Measurements from ENCODE around the gene STAG3. TPM values are rescaled to one million over a fixed set of nuclear protein-coding genes. Genes with fewer than 3 reads are reported as not detected.
"Not testable (repeated sequence)": the region's sequence is repeated elsewhere in the genome, so short reads cannot be mapped to it uniquely, and the experiment has no call there.

The STAG3 gene
- total and polyA plus RNA-seq, 2 of the 8 experiments (the other 6 are each of a cell fraction or from before 2014, with no cell fraction given): 1.3 to 3.3 TPM

DNA sequence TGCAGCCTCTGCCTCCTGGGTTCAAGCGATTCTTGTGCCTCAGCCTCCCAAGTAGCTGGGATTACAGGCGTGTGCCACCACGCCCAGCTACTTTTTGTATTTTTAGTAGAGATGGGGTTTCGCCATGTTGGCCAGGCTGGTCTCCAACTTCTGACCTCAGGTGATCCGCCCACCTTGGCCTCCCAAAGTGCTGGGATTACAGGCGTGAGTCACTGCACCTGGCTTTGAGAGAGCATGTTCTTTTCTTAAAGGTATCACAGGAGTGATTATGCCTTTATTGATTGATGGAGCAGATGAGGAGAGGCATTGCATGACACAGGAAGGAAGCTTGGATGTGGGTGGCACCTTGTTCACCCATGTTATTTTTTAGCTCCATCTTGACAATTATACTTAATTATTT is 5.4 kb downstream of the STAG3 start:
- H2BK20ac ChIP-seq (ENCODE audit: low read length); H3K23ac ChIP-seq (ENCODE audit: insufficient read length); H2AK5ac ChIP-seq (ENCODE audit: low read depth, low read length); H2BK12ac ChIP-seq (ENCODE audit: low read depth, low read length); H3K79me1 ChIP-seq (ENCODE audit: low read depth, low read length); H4K5ac ChIP-seq (ENCODE audit: insufficient read length, low read depth, low read length); H4K20me1 ChIP-seq (replicated peaks in 1 of 2; ENCODE audit: control insufficient read depth in 1 of 2, insufficient read depth in 2 of 2, low read length in 2 of 2); H2AFZ ChIP-seq (ENCODE audit: low read length); H2BK5ac ChIP-seq (ENCODE audit: low read depth, low read length); H4K8ac ChIP-seq (ENCODE audit: extremely low read depth, insufficient read depth, low read length); H3K14ac ChIP-seq (ENCODE audit: insufficient read length); H4K91ac ChIP-seq (replicated peaks; ENCODE audit: insufficient read length, low read length); FAIRE-seq; H2BK15ac ChIP-seq (ENCODE audit: low read length); H3K9me3 ChIP-seq (ENCODE audit: insufficient read depth in 2 of 2, low read depth in 1 of 2, low read length in 1 of 2); H3K4me2 ChIP-seq (ENCODE audit: insufficient read depth in 1 of 2, low read depth in 2 of 2, low read length in 2 of 2); H3K56ac ChIP-seq (replicated peaks; ENCODE audit: insufficient read length, low read depth, low read length); H3K27me3 ChIP-seq (replicated peaks in 1 of 4; ENCODE audit: control insufficient read depth in 3 of 4, extremely low read depth in 1 of 4, insufficient read depth in 3 of 4, low read length in 3 of 4); H3K4me1 ChIP-seq (replicated peaks in 1 of 4; ENCODE audit: control insufficient read depth in 3 of 4, insufficient read depth in 4 of 4, low read length in 3 of 4); H3K36me3 ChIP-seq (ENCODE audit: control insufficient read depth in 2 of 4, insufficient read depth in 4 of 4, low read length in 3 of 4); H2BK120ac ChIP-seq (replicated peaks; ENCODE audit: low read depth, low read length); H3K4me3 ChIP-seq (ENCODE audit: extremely low read depth in 1 of 4, insufficient read depth in 2 of 4, low read depth in 3 of 4, low read length in 4 of 4); H3K9ac ChIP-seq (replicated peaks in 1 of 4; ENCODE audit: extremely low read depth in 1 of 4, low read depth in 3 of 4, low read length in 3 of 4); H3K27ac ChIP-seq (ENCODE audit: low read depth, low read length); H3K4ac ChIP-seq (replicated peaks; ENCODE audit: insufficient read length, low read depth, low read length); H3K23me2 ChIP-seq (ENCODE audit: low read depth, low read length); H3K18ac ChIP-seq (ENCODE audit: extremely low read depth, low read length); DNase-seq (ENCODE audit: low read depth in 1 of 2, low spot score in 2 of 2); H3K79me2 ChIP-seq (ENCODE audit: control insufficient read depth in 1 of 2, insufficient read depth in 2 of 2, low read length in 2 of 2): not testable (repeated sequence)
- ChIA-PET POLR2A (ENCODE audit: partially characterized antibody) (interaction anchor here (4.6 kb wide), 1 partner anchor 11 kb away, joined by 10 read pairs; no protein-coding TSS in a partner anchor), CTCF (ENCODE audit: partially characterized antibody) (interaction anchor here (1.2 to 2.3 kb wide), 4 partner anchors 11 to 50 kb away, joined by 3 to 15 read pairs (median 4); partner anchors contain the start of gene PVRIG)
- 84% methylated on average over 6 of the region's 6 CpGs; no CpG with 5 or more reads in 1 of the 2 experiments for WGBS, 2 experiments (ENCODE audit: extremely low coverage in 1 of 2, insufficient coverage in 1 of 2, insufficient read length in 1 of 2, insufficient replicate concordance in 2 of 2, low coverage in 1 of 2, low lambda C conversion rate in 2 of 2, missing lambda C conversion rate in 1 of 2)

Data from H1 (cell line).